Measurements from ENCODE around the gene PBRM1. TPM values are rescaled to one million over a fixed set of nuclear protein-coding genes. Genes with fewer than 3 reads are reported as not detected.

PBRM1 gene
- total RNA-seq, 1 donor = 100 TPM

DNA sequence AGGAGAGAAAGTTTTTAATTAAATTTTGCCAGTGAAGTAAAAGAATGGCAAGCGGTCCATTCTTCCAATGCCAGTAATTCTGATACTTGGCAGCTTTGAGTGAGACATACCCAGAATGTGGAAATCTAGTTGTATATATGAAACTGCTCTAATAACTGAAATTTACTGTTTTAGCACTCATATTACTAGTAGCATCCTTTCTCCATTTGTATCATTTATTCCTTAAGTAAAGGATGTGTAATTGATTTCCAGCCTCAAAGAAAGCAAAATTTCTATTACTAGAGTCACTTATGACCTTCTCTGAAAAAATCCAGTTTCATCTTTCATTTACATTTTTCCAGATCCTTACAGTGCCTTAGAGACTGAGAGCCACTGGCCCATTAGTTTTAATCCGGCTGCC is 65.1 kb downstream of the PBRM1 start:
- Histone ChIP-seq H3K36me3 (ENCODE audit: insufficient read depth, low read length) (peaks cover 44% of the 10 kb centered on the region), H3K27me3 (ENCODE audit: insufficient read depth, low read length) (no peaks in the 10 kb centered on the region), H2AFZ (ENCODE audit: low read length) (no peak overlapping the region), H4K20me1 (ENCODE audit: insufficient read depth, low read length) (no peaks in the 10 kb centered on the region), H3K27ac (ENCODE audit: low read depth, low read length) (no peak overlapping the region), H3K4me3 (ENCODE audit: insufficient read depth, low read length) (no peak overlapping the region), H3K4me2 (ENCODE audit: insufficient read depth, low read length) (no peak overlapping the region), H3K79me2 (ENCODE audit: insufficient read depth, low read length) (peaks cover 2% of the 10 kb centered on the region), H3K4me1 (ENCODE audit: insufficient read depth, low read length) (no peaks in the 10 kb centered on the region), H3K9me3 (ENCODE audit: low read depth, low read length) (no peaks in the 10 kb centered on the region)
- DNase-seq (ENCODE audit: insufficient read length, low spot score, missing footprints) = no peak
- TF ChIP-seq, protein P1, sequence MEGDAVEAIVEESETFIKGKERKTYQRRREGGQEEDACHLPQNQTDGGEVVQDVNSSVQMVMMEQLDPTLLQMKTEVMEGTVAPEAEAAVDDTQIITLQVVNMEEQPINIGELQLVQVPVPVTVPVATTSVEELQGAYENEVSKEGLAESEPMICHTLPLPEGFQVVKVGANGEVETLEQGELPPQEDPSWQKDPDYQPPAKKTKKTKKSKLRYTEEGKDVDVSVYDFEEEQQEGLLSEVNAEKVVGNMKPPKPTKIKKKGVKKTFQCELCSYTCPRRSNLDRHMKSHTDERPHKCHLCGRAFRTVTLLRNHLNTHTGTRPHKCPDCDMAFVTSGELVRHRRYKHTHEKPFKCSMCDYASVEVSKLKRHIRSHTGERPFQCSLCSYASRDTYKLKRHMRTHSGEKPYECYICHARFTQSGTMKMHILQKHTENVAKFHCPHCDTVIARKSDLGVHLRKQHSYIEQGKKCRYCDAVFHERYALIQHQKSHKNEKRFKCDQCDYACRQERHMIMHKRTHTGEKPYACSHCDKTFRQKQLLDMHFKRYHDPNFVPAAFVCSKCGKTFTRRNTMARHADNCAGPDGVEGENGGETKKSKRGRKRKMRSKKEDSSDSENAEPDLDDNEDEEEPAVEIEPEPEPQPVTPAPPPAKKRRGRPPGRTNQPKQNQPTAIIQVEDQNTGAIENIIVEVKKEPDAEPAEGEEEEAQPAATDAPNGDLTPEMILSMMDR (IDR thresholded peaks at IDR 0.05; ENCODE audit: extremely low read depth, low read depth, low read length) = no peak

DNA sequence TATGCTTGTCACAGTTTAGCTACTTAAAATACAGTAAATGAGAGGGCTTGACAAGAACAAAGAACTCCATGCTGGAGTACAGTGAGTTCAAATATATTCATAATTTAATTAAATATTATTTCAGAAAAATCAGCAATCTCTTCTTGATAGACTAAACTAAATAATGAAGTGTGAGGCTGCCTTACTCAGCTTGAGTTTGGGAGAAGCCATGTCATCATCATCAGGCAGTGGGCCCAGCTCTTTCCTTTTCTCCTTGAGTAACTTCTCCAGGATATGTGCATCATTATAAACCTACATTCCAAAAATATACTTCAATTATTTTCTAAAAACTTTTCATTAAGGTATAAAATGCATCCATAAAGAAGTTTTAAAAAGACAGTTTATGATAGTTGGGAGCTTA is 70.5 kb downstream of the PBRM1 start:
- Histone ChIP-seq H2AFZ (ENCODE audit: low read length) (no peak overlapping the region), H3K4me3 (ENCODE audit: insufficient read depth, low read length) (no peak overlapping the region), H3K4me2 (ENCODE audit: insufficient read depth, low read length) (no peak overlapping the region), H3K27me3 (ENCODE audit: insufficient read depth, low read length) (no peaks in the 10 kb centered on the region), H4K20me1 (ENCODE audit: insufficient read depth, low read length) (no peaks in the 10 kb centered on the region), H3K79me2 (ENCODE audit: insufficient read depth, low read length) (no peaks in the 10 kb centered on the region), H3K4me1 (ENCODE audit: insufficient read depth, low read length) (no peaks in the 10 kb centered on the region), H3K27ac (ENCODE audit: low read depth, low read length) (no peak overlapping the region), H3K36me3 (ENCODE audit: insufficient read depth, low read length) (peaks cover 38% of the 10 kb centered on the region), H3K9me3 (ENCODE audit: low read depth, low read length) (no peaks in the 10 kb centered on the region)
- TF ChIP-seq, protein P1 (IDR thresholded peaks at IDR 0.05; ENCODE audit: extremely low read depth, low read depth, low read length) = no peak
- no peak for DNase-seq (ENCODE audit: insufficient read length, low spot score, missing footprints)

DNA sequence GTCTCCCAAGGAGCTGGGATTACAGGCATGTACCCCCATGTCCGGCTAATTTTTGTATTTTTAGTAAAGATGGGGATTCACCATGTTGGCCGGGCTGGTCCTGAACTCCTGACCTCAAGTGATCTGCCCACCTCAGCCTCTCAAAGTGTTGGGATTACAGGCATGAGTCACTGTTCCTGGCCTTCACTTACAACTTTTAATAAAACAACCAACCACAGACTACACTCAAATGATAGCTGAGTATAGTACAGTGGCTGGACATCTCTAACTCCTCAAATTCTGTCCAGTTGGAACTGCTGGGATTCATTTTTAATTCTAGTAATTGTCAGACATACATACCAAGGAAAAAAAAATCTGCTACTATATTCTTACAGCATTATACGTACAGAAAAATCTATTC is 71.0 kb downstream of the PBRM1 start:
- H3K36me3 ChIP-seq (ENCODE audit: insufficient read depth, low read length) = peaks cover 38% of the 10 kb centered on the region
- TF ChIP-seq, protein P1 (IDR thresholded peaks at IDR 0.05; ENCODE audit: extremely low read depth, low read depth, low read length) = no peak
- H3K4me3 ChIP-seq (ENCODE audit: insufficient read depth, low read length) = no peak overlapping the region
- DNase-seq (ENCODE audit: insufficient read length, low spot score, missing footprints) = no peak
- H2AFZ ChIP-seq (ENCODE audit: low read length) = no peak overlapping the region
- H3K79me2 ChIP-seq (ENCODE audit: insufficient read depth, low read length) = peaks cover under 1% of the 10 kb centered on the region
- H4K20me1 ChIP-seq (ENCODE audit: insufficient read depth, low read length) = no peaks in the 10 kb centered on the region
- no peaks in the 10 kb centered on the region for H3K9me3 ChIP-seq (ENCODE audit: low read depth, low read length)
- no peak overlapping the region for H3K4me2 ChIP-seq (ENCODE audit: insufficient read depth, low read length)
- H3K4me1 ChIP-seq (ENCODE audit: insufficient read depth, low read length) = peaks cover under 1% of the 10 kb centered on the region
- H3K27me3 ChIP-seq (ENCODE audit: insufficient read depth, low read length) = no peaks in the 10 kb centered on the region
- H3K27ac ChIP-seq (ENCODE audit: low read depth, low read length) = no peak overlapping the region

DNA sequence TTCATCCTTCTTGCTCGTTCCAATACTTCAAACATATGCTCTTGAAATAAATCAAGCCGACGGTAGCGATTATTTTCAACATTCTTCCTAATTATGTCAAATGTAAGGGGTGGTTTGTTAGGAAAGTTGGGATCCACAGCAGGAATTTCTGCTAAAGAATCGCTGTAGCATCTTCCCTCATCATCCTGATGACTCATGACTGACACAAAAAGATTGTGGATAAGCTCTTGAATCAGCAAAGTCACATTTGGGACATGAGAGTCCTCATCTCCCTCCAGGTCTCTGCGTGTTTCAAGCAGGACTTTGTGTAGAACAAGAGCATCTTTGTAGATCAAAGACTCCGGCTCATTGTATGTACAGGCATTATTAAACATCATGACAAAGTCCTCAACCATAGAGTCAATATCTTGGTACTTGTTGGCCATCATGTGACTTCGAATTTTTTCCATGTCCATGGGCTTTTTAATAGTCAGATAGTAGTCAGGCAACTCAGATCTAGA is 76.3 kb downstream of the PBRM1 start:
- Histone ChIP-seq H3K79me2 (ENCODE audit: insufficient read depth, low read length) (peaks cover 19% of the 10 kb centered on the region), H2AFZ (ENCODE audit: low read length) (no peak overlapping the region), H3K9me3 (ENCODE audit: low read depth, low read length) (no peaks in the 10 kb centered on the region), H3K27me3 (ENCODE audit: insufficient read depth, low read length) (no peaks in the 10 kb centered on the region), H3K4me3 (ENCODE audit: insufficient read depth, low read length) (no peak overlapping the region), H3K36me3 (ENCODE audit: insufficient read depth, low read length) (peaks cover 35% of the 10 kb centered on the region), H3K27ac (ENCODE audit: low read depth, low read length) (no peak overlapping the region), H3K4me1 (ENCODE audit: insufficient read depth, low read length) (peaks cover 9% of the 10 kb centered on the region), H4K20me1 (ENCODE audit: insufficient read depth, low read length) (peaks cover 3% of the 10 kb centered on the region), H3K4me2 (ENCODE audit: insufficient read depth, low read length) (no peak overlapping the region)
- TF ChIP-seq, protein P1 (IDR thresholded peaks at IDR 0.05; ENCODE audit: extremely low read depth, low read depth, low read length) = no peak
- DNase-seq (ENCODE audit: insufficient read length, low spot score, missing footprints) = no peak

Measured in osteoblast (primary cell).